ENCODE data around the gene USP6NL.
"Not testable (repeated sequence)": the region's sequence is repeated elsewhere in the genome, so short reads cannot be mapped to it uniquely, and the experiment has no call there.

USP6NL gene

DNA sequence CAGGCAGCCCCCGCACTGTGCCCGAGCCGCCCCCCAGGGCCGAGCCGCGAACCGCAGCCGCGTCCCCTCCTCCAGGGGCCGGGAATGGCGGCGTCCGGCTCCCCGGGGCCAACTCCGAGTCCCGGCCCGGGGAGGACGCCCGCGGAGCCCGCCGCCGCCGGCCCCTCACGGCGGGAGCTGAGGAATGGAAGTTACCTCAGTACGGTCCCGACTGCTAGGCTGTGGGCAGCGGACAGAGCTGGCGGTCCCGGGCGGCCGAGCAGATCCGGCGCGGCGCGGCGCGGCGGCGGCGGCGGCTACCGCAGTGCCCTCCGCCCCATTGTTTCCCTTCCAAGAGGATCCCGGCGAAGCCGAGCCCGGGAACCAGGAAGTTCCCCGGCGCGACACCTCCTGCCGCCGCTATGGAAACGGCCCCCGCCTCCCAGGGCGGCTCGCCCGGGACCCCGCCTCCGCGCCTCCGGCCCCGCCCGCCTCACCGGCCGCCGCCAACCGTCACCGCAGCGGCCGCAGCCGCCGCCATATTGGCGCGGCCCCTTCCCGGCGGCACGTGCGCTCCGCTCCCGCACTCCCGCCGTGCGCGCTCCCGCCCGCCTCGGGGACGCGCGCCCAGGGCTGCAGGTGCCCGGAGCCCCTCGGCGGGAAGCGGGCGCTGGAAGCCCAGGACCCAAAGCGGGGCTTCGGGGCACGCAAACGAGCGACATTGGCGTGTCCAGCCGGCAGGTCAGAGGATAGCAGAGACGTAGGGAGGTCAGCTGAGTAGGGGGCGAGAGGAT lies at the start of gene USP6NL:
Gene USP6NL (minus strand): TSS at position 403 of the 773 bp plus-strand sequence. CDS start 14,016 bp downstream, outside the sequence.
- peak; percentile 59 for DNase-seq

DNA sequence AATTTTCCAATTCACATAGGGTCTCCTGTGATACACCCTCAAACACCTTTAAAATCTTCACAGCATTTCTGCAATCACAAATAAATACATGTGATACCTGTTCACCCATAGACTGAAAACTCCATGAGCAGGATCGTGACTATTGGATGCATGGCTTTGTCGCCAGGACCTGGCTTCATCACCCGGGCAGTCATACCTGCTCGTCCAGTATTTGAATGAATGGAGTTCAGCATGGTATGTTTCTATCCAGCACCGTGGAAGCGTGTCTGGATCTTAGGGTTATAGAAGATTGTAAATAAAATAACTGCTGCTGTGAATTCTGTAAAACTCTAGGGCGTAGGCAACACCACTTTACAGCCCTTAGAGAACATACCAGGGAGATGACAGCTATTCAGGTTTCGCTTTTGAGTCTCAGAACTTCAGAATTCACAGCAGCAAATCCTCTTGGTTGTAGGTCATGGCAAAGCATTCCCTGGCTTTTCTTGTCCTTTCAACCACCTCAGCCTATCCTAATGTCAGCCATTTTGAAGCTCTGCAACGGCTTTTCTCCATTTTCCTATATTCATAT lies 47.4 kb upstream of the USP6NL start:
- DNase-seq = no peak

DNA sequence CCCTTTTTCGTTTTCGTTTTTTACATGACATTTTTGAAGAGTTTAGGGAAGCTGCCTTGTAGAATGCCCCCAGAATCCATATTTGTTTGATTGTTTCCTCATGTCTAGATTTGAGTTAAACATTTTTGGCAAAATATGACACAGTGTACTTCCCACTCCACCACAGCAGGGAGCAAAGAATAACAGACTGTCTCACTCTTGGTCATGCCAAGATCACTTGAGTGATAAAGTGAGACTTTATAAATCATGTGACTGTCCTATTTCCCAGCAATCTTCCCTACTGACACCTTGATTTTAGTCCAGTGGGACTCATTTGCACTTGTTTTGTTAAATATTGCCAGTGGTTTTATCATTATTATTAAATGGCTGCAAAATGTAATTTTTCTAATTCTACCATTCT lies 44.4 kb upstream of the USP6NL start:
- DNase-seq = no peak

DNA sequence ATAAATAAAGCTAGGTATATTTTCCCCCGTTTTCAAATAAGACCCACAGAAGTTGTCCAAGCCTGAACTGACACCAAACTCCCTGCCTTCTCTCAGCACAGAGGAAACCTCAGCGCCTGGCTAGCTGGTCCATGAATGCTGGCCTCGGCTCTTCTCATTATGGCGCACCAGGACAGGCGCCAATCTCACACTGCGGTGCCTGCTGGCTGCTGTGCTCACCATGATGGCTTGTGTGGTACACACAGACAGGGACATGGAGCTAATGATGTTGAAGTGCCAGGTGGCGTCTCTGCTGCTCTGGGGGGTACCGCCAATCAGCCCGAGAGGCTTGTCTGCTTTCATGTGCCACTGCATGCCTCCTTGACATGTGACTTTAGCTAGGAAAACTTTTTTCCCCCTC lies 43.2 kb upstream of the USP6NL start:
- no peak for DNase-seq

DNA sequence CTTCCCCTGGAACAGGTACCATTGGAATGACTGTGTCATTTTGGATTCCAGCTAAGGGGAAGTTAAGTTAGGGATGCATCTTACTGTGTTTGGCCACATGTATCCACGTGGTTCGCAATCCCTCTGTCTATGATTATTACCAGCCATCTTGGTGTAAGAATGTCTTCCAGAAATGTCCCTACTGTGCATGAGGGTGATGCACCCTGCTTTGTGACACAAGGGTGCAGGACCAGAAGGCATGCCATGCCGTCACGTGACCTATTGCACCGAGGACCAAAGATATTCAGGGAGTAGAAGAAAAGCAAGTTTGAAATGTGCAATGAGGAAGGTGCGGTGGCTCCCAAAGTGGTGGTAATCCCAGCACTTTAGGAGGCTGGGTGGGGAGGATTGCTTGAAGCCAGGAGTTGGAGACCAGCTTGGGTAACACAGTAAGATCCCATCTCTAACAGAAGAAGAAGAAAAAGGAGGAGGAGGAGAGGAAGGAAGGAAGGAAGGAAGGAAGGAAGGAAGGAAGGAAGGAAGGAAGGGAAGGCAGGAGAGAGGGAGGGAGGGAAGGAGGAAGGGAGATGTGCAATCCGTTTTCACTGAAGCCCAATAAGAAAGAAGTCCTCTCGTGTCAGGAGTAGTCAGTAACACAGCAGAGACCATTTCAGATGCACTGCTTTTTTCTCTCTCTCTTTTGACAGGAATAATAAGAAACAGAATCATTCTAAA lies 42.5 kb upstream of the USP6NL start:
- no peak for DNase-seq

DNA sequence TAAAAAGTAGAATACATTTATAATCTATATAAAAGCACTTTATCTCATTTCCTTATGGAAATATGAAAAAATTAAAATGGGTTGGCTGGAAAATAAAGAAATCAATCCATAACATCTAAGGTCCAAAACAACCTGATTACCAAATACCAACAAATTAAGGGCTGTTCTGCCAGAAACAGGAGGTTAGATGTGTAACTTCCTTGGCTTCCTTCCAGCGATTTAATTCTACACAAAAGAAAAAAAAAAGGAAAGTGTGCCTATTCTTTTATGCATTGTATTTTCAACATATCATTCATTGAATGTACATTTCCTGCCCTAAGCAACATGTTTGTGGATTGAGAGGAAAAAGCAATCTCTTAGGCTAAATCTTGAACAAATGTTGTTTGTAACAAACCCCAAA lies 36.2 kb upstream of the USP6NL start:
- DNase-seq = no peak

DNA sequence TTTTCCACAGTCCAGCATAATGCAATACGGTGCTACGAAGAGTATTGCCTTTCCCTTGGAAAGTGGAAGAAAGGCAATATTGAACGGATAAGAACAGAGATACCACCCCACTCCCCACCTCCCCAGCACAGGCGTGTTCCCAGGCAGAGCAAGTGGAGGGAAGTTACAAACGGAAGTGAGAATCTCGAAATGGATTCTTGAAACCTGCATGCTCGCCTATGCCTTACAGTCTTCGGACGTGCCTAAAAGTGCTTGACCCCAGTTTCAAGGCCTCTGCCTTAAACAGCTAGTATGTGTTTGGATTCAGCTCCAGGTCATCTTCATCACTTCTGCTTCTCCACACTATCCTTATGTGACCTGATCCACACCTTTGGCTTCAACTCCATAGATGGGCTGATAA lies 35.0 kb upstream of the USP6NL start:
- DNase-seq = no peak

DNA sequence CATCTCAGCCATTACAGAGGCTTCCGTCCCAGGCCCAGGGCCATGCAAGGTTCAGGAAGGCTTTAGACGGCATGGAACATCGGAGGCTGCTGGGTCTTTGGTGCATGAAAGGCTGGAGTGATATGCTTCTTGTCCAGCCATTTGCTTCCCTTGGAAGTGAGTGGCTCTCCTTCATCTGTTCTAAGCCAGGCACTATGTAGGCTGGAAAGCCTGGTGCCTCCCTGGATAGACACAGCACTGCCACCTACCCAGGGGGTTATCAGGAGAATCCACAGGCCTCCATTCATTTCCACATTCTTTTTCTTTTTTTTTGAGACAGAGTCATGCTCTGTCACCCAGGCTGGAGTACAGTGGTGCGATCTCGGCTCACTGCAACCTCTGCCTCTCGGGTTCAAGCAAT lies 31.6 kb upstream of the USP6NL start:
- DNase-seq = no peak

DNA sequence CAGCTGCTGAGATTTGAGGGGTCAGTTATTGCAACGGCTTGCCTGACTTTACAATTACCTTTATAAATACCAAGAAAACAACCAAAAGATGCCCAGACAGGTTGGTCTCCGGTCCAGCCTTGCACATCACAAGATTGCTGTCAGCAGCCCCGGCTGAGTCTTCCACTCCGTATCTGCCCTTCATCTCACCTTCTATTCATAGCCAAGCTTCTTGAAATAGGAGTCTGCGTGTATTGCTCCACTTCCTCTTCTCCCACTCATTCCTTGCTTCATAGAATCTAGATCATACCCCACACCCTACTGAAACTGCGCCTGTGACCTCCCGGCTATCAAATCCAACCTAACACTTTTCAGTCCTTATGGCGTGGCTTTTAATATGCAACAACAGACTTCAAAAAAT lies 31.1 kb upstream of the USP6NL start:
- no peak for DNase-seq

DNA sequence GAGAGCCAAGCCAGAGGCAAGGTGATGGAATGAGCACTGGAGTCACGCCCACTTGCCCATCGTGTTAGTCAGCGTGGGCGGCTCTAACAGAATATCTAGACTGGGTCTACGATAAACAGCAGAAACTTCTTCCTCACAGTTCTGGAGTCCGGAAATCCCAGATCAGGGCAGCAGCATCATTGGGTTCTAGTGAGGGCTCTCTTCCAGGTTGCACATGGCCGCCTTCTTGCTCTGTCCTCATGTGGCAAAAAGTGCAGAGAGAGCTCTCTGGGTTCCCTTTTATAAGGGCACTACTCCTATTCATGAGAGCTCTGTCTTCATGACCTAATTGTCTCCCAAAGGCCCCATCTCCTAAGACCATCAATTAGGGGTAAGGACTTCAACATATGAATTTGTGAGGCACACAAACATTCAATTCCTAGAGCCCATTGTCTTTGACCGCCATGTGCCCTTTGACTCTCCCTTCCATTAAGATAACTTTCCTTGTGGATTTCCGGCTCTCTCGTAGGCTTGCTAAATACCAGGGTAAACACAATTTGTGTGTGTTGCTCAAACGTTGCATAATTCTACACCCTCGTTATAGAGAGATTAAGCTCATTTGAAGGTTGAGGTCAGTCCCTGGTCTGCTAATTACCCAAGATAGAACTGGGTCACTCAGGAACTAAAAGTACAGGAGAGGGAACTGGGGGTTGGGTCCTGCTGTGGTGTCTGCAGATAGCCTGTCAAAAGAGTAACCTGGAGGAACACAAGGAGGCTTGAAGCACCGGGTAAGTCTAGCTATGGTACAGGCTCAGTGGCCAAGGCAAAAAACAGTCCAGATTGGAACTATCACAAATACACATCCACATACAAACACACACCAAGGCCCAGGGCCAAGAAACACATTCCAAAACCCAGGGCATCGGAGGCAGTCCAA lies 28.7 kb upstream of the USP6NL start:
- DNase-seq = no peak

DNA sequence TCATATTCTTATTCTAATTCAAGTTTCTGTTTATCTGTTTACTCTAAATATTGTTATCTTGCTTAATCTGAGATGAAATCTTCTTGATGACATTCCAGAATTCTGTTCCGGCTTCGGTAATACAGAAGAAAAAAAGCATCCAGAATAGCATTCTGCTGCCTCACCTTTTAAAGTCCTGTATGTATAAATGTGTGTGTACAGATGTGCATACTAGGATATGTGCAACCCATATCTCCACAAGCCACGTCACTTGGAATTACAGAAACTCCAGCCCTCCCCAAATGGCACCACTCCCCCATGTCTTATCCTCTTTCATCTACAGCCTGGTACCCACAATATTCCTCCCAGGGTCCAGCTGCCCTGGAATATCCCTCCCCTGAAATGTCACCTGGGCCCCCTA lies 27.9 kb upstream of the USP6NL start:
- no peak for DNase-seq

DNA sequence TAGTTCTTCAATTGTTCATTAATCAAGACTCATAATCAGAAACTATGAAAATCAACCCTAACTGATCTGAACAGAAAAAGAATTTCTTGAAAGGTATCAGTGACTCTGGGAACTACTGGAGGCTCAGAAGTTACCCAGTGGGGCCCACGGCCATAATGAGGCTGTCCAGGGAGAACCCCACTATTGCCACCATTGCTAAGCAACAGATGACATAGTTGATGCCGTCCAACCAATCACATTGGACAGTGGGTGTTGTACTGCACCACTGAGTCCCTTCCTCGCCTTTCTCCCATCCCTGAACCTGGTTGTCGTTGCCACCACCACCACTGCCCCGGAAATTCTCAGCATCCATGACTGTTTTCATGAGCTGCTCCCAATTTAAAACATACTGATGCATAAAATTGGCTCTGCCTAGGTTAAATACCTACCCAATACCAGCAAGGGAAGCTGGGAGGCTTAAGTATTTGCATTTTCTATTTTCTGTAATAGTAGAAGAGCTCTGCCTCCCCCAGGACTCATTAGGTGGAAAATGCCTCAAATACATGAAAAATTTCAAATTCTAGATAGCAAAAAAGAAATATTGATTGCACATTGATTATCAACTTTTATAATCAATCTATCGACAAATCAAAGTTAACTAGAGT lies 26.7 kb upstream of the USP6NL start:
- no peak for DNase-seq

DNA sequence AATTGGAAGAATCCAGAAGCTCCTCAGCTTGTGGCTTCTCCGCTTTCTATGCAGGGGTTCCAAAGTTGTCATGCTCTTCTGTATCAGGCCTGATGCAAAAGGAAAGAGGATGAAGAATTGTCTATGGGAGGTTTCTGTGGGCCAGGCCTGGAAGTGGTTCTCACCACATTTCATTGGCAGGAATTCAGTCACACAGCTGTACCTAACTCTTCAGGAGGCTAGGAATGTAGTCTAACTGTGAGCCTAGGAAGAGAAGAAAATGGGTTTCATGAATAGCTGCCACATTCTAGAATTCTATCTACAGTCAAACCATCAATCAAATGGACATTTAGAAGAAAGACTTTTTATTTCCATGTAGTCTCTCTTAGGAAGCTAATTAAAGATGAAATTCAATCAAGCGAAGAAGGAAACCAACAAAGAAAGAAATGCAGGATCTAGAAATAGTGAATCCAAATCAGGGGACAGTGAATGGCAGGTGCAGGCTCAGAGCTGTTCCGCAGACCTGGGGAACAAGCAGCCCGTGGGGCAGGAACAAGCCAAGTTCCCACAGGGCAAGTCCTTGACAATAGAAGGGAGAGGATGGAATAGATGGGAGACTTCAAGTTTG lies 25.4 kb upstream of the USP6NL start:
- no peak for DNase-seq

DNA sequence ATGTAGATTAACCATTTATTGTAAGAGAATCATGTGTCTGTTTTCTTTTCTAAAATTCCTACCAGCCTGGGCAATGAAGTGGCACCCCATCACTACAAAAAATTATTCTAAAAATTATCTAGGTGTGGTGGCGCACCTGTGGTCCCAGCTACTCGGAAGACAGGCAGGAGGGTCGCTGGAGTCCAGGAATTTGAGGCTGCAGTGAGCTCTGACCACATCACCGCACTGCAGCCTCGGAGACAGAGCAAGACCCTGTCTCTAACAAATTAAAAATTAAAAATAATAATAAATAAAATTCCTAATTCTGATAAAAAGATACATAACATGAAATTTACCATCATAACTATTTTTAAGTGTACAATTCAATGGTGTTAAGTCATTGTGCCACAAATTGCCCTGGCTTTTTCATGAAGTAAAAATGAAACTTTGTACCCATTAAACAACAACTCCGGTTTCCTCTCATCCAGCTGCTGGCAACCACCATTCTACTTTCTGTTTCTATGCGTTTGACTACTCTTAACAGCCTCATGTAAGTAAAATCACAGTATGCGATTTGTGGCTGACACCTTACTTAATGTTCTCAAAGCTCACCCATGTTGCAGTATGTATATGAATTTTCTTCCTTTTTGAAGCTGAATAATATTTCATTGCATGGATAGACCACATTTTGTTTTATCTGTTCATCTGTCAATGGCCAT lies 20.6 kb upstream of the USP6NL start:
- DNase-seq = no peak

DNA sequence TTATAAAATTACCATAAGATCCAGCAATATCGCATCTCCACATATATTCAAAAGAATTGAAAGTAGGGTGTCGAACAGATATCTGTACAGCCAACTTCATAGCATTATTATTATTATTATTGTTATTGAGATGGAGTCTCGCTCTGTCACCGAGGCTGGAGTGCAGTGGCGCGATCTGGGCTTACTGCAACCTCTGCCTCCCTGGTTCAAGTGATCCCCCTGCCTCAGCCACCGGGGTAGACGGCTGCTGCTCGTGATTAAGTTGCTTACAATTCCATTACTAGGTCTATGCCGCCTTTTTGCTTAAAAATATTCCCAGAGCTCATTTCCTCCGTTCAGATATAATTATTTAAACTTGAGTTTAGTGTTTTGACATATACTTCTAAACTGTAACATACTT lies 19.8 kb upstream of the USP6NL start:
- no peak for DNase-seq

DNA sequence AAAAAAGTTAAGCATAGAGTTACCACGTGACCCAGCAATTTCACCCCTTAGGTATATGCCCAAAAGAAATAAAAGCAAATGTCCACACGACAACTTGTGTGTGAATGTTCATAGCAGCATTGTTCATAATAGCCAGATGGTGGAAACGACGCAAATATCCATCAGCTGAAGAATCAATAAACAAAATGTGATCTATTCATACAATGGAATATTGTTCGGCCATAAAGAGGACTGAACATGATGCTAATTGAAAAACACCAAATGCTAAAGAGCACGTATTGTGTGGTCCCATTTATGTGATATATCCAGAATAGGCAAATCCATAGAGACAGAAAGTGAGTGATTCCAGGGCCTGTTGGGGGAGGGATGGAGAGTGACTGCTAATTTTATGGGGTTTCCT lies 18.3 kb upstream of the USP6NL start:
- DNase-seq = no peak

DNA sequence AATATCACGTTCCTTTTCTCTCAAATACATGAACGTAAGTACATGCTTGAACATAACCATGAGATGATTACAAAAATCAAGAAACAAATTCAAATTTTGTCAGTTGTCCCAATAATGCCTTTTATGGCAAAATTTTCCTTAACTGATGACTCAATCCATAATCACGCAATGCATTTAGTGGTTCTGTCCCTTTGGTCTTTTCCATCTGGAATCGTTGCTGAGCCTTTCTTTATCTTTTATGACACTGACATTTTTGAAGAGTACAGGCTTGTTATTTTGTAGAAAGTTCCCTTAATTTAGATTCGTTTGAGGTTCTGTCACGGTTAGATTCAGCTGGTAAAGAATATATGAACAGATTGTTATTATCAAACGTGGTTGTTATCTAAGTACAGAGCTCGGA lies 16.5 kb upstream of the USP6NL start:
- DNase-seq = not testable (repeated sequence)

DNA sequence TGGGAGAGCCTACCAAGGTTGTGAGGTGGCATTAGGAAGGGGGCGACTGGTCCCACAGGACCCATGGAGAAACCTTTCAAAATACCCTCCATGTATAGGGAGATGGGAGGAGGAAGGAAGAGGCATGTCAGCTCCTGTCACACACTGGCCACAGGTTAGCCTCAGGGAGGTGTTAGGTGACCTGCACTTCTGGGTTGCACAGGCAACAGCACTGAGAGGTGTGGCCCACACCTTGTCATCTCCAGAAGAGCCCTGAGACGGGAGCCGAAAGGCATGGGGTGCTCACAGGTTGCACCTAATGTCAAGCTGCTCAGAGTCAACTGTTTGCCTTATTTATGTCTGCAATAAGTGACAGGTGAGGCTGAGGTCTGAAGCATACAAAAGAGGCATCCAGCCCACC lies 14.6 kb upstream of the USP6NL start:
- no peak for DNase-seq

DNA sequence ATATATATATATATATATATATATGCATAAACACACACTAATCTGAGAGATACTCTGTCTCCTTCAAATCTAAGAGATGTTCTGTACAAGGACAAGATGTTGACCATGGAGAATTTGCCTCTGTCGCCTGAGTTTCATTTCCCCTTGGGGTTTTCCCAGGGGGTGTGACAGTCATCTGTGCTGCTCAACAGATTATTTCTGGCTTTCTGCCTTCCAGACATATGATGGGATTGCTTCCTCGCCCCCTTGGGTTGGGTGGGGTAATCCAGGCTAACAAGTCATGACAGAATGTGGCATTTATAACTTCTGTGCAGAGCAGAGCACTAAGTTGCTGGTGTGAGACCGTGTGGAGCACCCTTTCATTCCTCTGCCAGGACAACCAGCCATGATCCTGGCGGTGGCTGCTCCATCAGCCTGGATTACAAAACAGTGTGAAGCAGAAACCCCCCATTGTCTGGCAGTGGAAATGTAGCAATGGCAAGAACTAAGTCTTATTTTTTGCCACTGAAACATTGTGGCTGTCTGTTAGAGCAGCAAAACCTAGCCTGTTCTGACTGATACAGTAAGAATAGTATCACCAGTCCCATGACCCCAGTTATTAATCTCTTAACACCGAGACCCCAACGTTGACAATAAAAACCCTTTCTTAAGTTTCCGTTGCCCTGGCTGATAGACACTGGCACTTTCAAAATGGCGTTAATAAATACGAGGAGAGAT lies 13.7 kb upstream of the USP6NL start:
- DNase-seq = no peak

DNA sequence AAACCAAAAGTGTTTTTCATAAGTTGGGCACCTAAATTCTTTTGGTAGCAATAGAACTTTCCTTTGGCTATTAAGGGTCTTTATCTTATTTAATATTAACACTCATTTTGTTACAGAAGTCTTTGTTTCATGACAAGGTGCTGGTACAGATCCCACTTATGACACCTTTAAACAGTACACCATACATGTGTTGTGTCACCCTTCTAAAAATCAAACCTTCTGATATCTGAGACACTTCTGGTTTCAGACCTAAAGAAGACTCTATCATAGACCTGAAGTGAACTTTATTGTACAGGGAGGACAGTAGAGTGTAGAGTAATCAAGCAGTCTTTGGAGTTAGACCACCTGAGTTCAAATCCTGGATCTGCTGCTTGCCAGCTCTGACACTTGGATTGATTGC lies 5.8 kb upstream of the USP6NL start:
- no peak for DNase-seq

DNA sequence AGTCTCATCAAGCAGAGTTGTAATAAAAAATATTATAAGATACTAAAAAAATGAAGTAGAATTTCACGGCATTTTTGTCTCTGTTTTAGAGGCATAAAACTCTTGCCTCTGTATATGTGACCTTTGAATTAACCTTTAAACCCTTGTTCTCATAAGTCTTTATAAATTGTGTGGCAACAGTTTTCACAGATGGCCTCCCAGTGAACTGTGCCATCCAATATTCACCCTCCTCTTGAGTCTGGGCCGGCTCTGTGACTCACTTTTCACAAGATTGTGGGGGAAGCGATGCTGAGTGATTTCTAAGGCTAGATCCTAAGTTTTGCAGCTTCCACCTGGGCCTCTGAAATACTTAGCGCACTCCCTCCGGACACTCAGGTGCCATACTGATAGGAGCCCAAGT lies 4.6 kb upstream of the USP6NL start:
- no peak for DNase-seq
